ENCODE measurements around the gene AGBL4. TPM values are rescaled to one million over a fixed set of nuclear protein-coding genes. Genes with fewer than 3 reads are reported as not detected.

Gene AGBL4
- total and polyA plus RNA-seq, 9 of the 15 experiments (the other 6 are each of a cell fraction or from before 2014, with no cell fraction given): 0.11 TPM; not detected in 7

DNA sequence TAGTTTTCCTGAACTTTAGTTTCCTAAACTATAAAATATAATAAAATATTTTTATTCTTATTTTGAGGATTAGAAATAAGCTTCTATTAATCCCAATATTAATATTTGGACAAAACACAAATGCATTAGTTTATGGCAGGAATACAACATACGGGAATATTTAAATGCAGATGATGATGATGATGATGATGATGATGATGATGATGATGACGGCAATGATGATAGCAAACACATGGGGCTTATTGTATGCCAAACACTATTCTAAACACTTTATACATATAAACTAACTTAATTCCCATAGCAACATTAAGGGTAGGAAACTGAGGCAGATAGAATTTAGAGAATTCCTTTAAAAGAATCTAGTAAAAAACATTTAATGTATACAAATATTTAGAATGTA, 705.5 kb downstream of the AGBL4 start:
- POLR2A ChIA-PET: no interaction called here
- intact Hi-C loops (cut with micrococcal nuclease): no loop called here

DNA sequence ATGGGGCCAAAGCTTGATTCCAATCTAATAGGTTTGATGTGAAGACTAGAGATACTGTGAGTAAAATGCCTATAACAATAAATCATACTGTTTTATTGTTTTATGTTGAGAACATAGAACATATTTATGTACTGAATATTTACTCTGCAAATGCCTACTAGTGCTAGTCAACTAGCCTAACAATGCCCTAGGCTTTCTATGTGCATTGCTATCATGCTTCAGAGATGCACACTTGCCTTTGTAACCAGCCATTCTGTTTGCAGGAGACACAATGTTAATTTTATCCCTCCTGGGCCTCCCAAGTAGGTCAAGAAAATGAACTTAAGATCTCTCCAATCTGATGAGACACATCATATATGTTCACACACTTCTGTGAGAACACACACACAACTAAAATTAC, 716.3 kb downstream of the AGBL4 start:
- no peaks in the 10 kb centered on the region for H3K9me1 ChIP-seq (ENCODE audit: control insufficient read depth, insufficient read depth, low read length)
- H3K4me1 ChIP-seq (replicated peaks in 1 of 2; ENCODE audit: control insufficient read depth in 2 of 2, insufficient read depth in 2 of 2, low read length in 2 of 2): no peaks in the 10 kb centered on the region
- TF ChIP-seq LCOR (CRISPR knock-in tag; IDR thresholded peaks at IDR 0.05) (no peak), BCL6 (CRISPR knock-in tag; IDR thresholded peaks at IDR 0.05) (no peak), ZNF586 (CRISPR knock-in tag; conservative IDR thresholded peaks at IDR 0.05) (no peak), ZNF785 (CRISPR knock-in tag; IDR thresholded peaks at IDR 0.05) (no peak), ZNF584 (CRISPR knock-in tag; IDR thresholded peaks at IDR 0.05; ENCODE audit: low read depth) (no peak), CEBPG (CRISPR knock-in tag; IDR thresholded peaks at IDR 0.05) (no peak), CEBPG (tag; conservative IDR thresholded peaks at IDR 0.05 in 1 of 2, IDR thresholded peaks at IDR 0.05 in 1 of 2) (no peak), ZC3H4 (CRISPR knock-in tag; IDR thresholded peaks at IDR 0.05; ENCODE audit: borderline replicate concordance) (no peak), SAFB (IDR thresholded peaks at IDR 0.05; ENCODE audit: borderline replicate concordance, low read depth, low read length) (no peak), BRCA1 (IDR thresholded peaks at IDR 0.05) (no peak), BRCA1 (CRISPR knock-in tag; IDR thresholded peaks at IDR 0.05) (no peak)
- ChIA-PET POLR2A (no interaction called here), CTCF (ENCODE audit: low intra/inter-chr PET ratio) (no interaction called here)
- H3K27me3 ChIP-seq (ENCODE audit: control insufficient read depth in 2 of 2, insufficient read depth in 2 of 2, low read length in 2 of 2): no peaks in the 10 kb centered on the region
- no peak overlapping the region for H3K9ac ChIP-seq (ENCODE audit: insufficient read depth in 1 of 2, low read depth in 2 of 2, low read length in 2 of 2)
- no peak overlapping the region for H2AFZ ChIP-seq (ENCODE audit: low read depth, low read length)
- H3K4me2 ChIP-seq (ENCODE audit: insufficient read depth, low read length): no peak overlapping the region
- no peaks in the 10 kb centered on the region for H4K20me1 ChIP-seq (replicated peaks; ENCODE audit: control insufficient read depth, insufficient read depth, low read length)
- ATAC-seq (no peak), DNase-seq (ENCODE audit: extremely low read depth in 1 of 4, low spot score in 3 of 4) (no peak), FAIRE-seq (no peak)
- H3K4me3 ChIP-seq: no peak overlapping the region
- in situ Hi-C loops (cut with MboI): no loop called here
- intact Hi-C loops (cut with micrococcal nuclease): no loop called here
- no peaks in the 10 kb centered on the region; the same call in 1 of the 2 replicates for H3K9me3 ChIP-seq (replicated peaks; ENCODE audit: control insufficient read depth, insufficient read depth, low read depth, low read length)
- H3K36me3 ChIP-seq (ENCODE audit: control insufficient read depth, insufficient read depth, low read length): no peaks in the 10 kb centered on the region
- no peaks in the 10 kb centered on the region for H3K79me2 ChIP-seq (ENCODE audit: control insufficient read depth, insufficient read depth, low read length)
- no TSS peak for BruUV-seq (replicated peaks)
- H3K27ac ChIP-seq (ENCODE audit: extremely low read depth, low read depth, low read length): no peak overlapping the region

More for the DNA sequence above, 705.5 kb downstream of the AGBL4 start:
- no peak for TF ChIP-seq BCOR (IDR thresholded peaks at IDR 0.05)
- TF ChIP-seq DMBX1 (CRISPR knock-in tag; IDR thresholded peaks at IDR 0.05; ENCODE audit: borderline replicate concordance): no peak
- no peak for TF ChIP-seq SAFB2 (IDR thresholded peaks at IDR 0.05; ENCODE audit: borderline replicate concordance, low read depth, low read length, severe bottlenecking)
- no peak for TF ChIP-seq RBM14 (IDR thresholded peaks at IDR 0.05; ENCODE audit: borderline replicate concordance, insufficient read depth, low read depth, low read length)
- no peak overlapping the region for H3K9ac ChIP-seq (ENCODE audit: insufficient read depth in 1 of 2, low read depth in 2 of 2, low read length in 2 of 2)
- BruUV-seq (replicated peaks): no TSS peak
- no peak overlapping the region for H2AFZ ChIP-seq (ENCODE audit: low read depth, low read length)
- H3K4me3 ChIP-seq: no peak overlapping the region
- H3K27ac ChIP-seq (ENCODE audit: extremely low read depth, low read depth, low read length): no peak overlapping the region
- FAIRE-seq (no peak), ATAC-seq (no peak), DNase-seq (ENCODE audit: extremely low read depth in 1 of 4, low spot score in 3 of 4) (no peak)
- no peaks in the 10 kb centered on the region for H3K4me1 ChIP-seq (replicated peaks in 1 of 2; ENCODE audit: control insufficient read depth in 2 of 2, insufficient read depth in 2 of 2, low read length in 2 of 2)
- 0% methylated on average over 2 of the region's 2 CpGs for WGBS (ENCODE audit: insufficient coverage, low coverage, missing lambda C conversion rate)
- H3K79me2 ChIP-seq (ENCODE audit: control insufficient read depth, insufficient read depth, low read length): no peaks in the 10 kb centered on the region
- CTCF ChIA-PET (ENCODE audit: low intra/inter-chr PET ratio): no interaction called here
- no peaks in the 10 kb centered on the region for H3K9me3 ChIP-seq (replicated peaks; ENCODE audit: control insufficient read depth, insufficient read depth, low read depth, low read length)
- H3K4me2 ChIP-seq (ENCODE audit: insufficient read depth, low read length): no peak overlapping the region
- H4K20me1 ChIP-seq (replicated peaks; ENCODE audit: control insufficient read depth, insufficient read depth, low read length): no peaks in the 10 kb centered on the region
- in situ Hi-C loops (cut with MboI): no loop called here
- H3K9me1 ChIP-seq (ENCODE audit: control insufficient read depth, insufficient read depth, low read length): no peaks in the 10 kb centered on the region
- H3K27me3 ChIP-seq (ENCODE audit: control insufficient read depth in 2 of 2, insufficient read depth in 2 of 2, low read length in 2 of 2): no peaks in the 10 kb centered on the region
- H3K36me3 ChIP-seq (ENCODE audit: control insufficient read depth, insufficient read depth, low read length): no peaks in the 10 kb centered on the region
